ENCODE data around the gene SAMD5. TPM values are rescaled to one million over a fixed set of nuclear protein-coding genes. Genes with fewer than 3 reads are reported as not detected.

Gene SAMD5
- total RNA-seq, 1 donor from 2014 or later = 9.0 TPM

- DNase-seq (ENCODE audit: extremely low read depth, low read depth, low spot score) = no peak
Observed at GRCh38 chr6:147564556-147564955, 56.1 kb downstream of the SAMD5 start.

- DNase-seq (ENCODE audit: extremely low read depth, low read depth, low spot score) = no peak
Observed at GRCh38 chr6:147566244-147566898, 57.9 kb downstream of the SAMD5 start.

- no peak for DNase-seq (ENCODE audit: extremely low read depth, low read depth, low spot score)
Observed at GRCh38 chr6:147567141-147567805, 58.8 kb downstream of the SAMD5 start.

- no peak for DNase-seq (ENCODE audit: extremely low read depth, low read depth, low spot score)
Observed at GRCh38 chr6:147569788-147570187, 61.3 kb downstream of the SAMD5 start.

- no peak for DNase-seq (ENCODE audit: extremely low read depth, low read depth, low spot score)
Observed at GRCh38 chr6:147570681-147571080, 62.2 kb downstream of the SAMD5 start.

GRCh38 chr6:147577488-147577887 lies 69.0 kb downstream of the SAMD5 start:
- no peak for DNase-seq (ENCODE audit: extremely low read depth, low read depth, low spot score)

GRCh38 chr6:147578159-147578558 lies 69.7 kb downstream of the SAMD5 start:
- DNase-seq (ENCODE audit: extremely low read depth, low read depth, low spot score) = no peak

GRCh38 chr6:147578883-147579282 lies 70.4 kb downstream of the SAMD5 start:
- no peak for DNase-seq (ENCODE audit: extremely low read depth, low read depth, low spot score)

GRCh38 chr6:147579667-147580066 lies 71.2 kb downstream of the SAMD5 start:
- DNase-seq (ENCODE audit: extremely low read depth, low read depth, low spot score) = no peak

- no peak for DNase-seq (ENCODE audit: extremely low read depth, low read depth, low spot score)
Observed at GRCh38 chr6:147582991-147583390, 74.5 kb downstream of the SAMD5 start.

- no peak for DNase-seq (ENCODE audit: extremely low read depth, low read depth, low spot score)
Observed at GRCh38 chr6:147585256-147585655, 76.8 kb downstream of the SAMD5 start.

- DNase-seq (ENCODE audit: extremely low read depth, low read depth, low spot score) = no peak
Observed at GRCh38 chr6:147586044-147586443, 77.6 kb downstream of the SAMD5 start.

- no peak for DNase-seq (ENCODE audit: extremely low read depth, low read depth, low spot score)
Observed at GRCh38 chr6:147587907-147588306, 79.4 kb downstream of the SAMD5 start.

- no peak for DNase-seq (ENCODE audit: extremely low read depth, low read depth, low spot score)
Observed at GRCh38 chr6:147588469-147588868, 80.0 kb downstream of the SAMD5 start.

- DNase-seq (ENCODE audit: extremely low read depth, low read depth, low spot score) = no peak
Observed at GRCh38 chr6:147589739-147590250, 81.3 kb downstream of the SAMD5 start.

- no peak for DNase-seq (ENCODE audit: extremely low read depth, low read depth, low spot score)
Observed at GRCh38 chr6:147595961-147596360, 87.5 kb downstream of the SAMD5 start.

- DNase-seq (ENCODE audit: extremely low read depth, low read depth, low spot score) = no peak
Observed at GRCh38 chr6:147603392-147604081, 95.0 kb downstream of the SAMD5 start.

GRCh38 chr6:147604373-147604772 lies 95.9 kb downstream of the SAMD5 start:
- DNase-seq (ENCODE audit: extremely low read depth, low read depth, low spot score) = no peak

GRCh38 chr6:147611992-147612391 lies 103.5 kb downstream of the SAMD5 start:
- no peak for DNase-seq (ENCODE audit: extremely low read depth, low read depth, low spot score)

- DNase-seq (ENCODE audit: extremely low read depth, low read depth, low spot score) = no peak
Observed at GRCh38 chr6:147614501-147614900, 106.0 kb downstream of the SAMD5 start.

GRCh38 chr6:147615659-147616456 lies 107.4 kb downstream of the SAMD5 start:
- no peak for DNase-seq (ENCODE audit: extremely low read depth, low read depth, low spot score)
